GM19463 (cell line): ENCODE results near the gene SPDYE3.
"Not testable (repeated sequence)": the region's sequence is repeated elsewhere in the genome, so short reads cannot be mapped to it uniquely, and the experiment has no call there.

Source experiments
- ATAC-seq: cut with Tn5 transposase; IDR thresholded peaks from one replicate; pipeline ENCODE4 v1.9.1; 2021; ENCODE audit warnings: mild to moderate bottlenecking, moderate library complexity; ENCODE audit not compliant: unreplicated experiment

The SPDYE3 gene

DNA sequence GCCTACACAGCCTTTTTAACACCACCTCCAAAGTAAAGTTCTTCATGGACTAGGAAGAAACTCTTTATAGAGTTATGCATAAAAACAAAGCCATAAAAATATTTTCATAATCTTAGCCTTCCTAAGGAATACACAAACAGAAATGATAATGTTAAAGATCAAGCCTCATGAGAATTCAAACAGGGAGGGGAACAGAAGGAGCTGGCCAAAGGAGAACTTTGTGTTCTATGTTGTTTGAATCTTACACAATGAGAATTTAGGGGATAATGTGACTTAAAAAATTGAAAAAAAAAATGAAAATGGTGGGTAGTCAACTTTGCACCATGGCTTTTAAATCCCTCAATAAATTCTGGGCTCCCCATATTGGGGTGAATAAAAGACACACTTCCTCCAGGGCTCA, 41.3 kb downstream of the SPDYE3 start:
- ATAC-seq: no peak

DNA sequence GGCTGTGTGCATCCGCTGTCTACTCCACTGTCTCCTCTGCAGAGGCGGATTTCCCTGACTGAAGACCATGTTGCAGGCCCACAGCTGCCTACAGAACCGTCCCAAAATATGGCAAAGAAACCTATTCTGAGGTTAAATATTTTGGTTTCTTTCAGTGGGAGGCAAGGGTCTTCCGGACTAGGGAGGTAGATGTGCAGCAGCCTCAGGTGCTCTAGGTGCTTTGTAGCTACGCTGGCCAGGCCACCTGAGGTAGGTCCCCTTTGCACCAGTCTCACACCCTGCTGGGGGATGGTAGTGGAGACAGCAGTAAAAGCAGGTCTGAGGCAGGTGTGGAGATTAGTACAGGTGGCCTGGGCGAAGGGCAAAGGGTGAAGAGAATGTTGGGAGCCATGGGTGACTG, 42.3 kb downstream of the SPDYE3 start:
- no peak for ATAC-seq

DNA sequence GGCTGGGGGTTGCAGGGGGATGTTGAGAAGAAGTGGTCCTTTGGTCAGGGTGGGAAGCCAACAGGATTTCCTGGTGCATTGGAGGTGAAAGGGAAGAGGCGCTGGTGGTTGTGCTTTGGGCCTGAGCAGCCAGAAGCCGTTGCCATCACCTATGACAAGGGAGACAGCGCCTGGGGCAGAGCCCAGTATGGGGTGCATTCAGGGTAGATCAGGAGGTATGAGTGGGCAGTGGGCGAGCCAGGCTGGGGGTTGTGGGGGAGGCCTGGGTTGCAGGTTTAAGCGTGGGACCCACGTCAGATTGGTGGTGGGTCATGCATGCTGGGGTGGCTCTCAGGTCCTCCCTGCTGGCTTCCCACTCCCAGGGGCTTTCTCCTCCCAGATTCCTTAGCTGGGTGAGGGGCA, 44.2 kb downstream of the SPDYE3 start:
- ATAC-seq: no peak

DNA sequence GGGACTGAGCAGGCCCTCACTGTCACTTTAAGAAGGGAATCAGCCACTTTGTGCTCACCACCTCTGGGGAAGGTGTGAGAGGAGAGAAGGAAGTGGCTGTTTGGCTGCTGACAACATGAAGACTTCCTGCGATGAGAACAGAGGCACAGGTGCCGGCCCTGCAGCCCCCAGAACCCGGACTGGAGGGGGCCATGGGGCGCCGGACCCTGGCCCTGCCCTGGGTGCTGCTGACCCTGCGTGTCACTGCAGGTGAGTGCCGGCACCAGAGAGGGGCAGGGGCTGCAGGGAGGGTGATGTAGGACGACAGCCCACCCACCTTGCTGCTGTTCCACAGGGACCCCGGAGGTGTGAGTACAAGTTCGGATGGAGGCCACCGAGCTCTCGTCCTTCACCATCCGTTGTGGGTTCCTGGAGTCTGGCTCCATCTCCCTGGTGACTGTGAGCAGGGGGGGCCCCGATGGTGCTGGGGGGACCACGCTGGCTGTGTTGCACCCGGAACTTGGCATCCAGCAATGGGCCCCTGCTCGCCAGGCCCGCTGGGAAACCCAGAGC, 44.8 kb downstream of the SPDYE3 start:
- ATAC-seq: not testable (repeated sequence)

DNA sequence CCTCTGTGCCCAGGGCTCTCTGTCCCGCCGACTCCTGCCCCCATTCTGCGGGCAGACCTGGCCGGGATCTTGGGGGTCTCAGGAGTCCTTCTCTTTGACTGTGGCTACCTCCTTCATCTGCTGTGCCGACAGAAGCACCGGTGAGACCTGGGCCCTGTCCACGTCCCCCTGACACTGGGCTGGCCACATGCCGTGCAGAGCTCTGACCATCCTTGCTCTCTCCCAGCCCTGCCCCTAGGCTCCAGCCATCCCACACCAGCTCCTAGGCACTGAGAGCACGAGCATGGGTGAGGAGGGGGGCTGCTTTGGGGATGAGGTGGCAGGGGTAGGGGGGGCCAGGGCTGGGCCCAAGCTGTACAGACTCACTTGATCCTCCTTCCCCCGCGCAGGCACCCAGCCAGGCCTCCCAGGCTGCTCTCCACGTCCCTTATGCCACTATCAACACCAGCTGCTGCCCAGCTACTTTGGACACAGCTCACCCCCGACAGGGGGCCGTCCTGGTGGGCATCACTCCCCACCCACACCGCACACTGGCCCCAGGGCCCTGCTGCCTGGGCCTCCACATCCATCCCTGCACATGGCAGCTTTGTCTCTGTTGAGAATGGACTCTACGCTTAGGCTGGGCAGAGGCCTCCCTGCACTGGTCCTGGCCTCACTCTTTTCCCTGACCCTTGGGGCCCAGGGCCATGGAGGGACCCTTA, 45.6 kb downstream of the SPDYE3 start:
- ATAC-seq: no peak

DNA sequence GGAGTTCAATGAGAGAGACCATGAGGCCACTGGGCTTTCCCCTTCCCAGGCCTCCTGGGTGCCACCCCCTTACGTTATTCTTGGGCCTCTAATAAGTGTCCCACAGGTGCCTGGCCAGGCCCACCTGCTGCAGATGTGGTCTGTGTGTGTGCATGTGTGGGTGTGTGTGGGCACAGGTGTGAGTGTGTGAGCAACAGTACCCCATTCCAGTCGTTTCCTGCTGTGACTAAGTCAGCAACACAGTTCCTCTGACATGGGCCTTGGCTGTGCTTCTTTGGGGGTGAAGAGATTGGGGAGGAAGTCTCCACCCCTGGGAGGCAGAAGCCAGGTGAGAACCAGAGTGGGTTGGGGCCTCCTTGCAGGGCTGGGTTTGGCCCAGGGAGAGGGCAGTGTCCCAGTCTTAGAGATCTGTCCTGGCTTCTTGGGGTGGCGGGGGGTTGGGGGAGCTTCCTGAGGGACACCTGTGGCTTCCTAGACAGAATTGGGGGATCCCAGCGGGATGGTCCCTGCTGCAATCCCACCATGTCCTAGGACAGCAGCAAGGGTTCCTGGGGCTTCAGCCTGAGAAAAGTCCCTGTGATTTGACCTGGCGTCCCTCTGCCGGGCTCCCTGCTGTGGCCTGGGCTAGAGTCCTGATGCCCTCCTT, 46.3 kb downstream of the SPDYE3 start:
- no peak for ATAC-seq

DNA sequence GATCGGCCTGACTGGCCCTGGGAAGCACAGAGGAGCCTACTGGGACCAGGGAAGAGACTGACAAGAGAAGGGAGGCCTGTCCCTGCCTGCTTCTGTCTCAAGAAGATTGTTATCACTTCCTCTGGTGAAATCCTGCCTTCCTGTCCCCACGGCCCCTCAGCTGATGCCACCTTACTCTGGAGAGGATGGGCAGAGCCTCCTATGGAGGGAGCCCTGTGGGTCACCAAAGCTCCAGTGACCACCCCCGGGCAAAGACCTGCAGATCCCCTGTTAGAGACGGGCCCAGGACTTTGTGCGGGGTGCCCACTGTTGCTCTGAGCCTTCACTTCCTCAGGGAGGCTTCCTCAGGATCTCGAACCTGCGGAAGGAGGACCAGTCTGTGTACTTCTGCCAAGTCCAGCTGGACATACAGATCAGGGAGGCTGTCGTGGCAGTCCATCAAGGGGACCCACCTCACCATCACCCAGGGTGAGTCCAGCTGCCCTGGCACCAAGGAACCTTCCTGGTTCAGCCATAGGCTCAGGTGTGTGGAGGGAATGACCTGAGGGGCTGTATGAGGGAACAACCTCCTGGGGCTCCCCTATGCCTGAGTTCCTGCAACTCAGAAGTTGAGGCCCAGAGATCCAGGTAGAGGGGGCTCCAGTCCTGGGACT, 49.0 kb downstream of the SPDYE3 start:
- no peak for ATAC-seq

DNA sequence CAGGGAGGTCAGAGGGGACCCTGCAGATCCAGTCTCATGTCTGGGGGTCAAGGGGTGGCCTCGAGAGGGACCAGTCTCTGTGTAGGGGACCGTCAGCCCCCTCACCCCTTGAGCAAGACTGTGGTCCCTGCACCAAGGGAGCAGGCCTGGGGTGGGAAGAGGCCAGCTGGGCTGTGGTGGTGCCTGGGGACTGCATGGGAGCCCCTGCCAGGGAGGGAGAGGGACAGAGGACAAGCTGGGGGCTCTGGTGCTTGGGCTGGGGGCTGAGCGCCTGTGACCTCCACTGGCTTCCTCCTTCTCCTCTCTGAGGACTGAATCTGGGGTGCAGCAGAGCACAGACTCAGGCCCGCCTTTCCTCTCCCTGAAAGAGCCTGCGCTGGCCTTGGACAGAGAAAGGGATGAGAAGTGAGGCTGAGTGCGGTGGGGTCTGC, 49.6 kb downstream of the SPDYE3 start:
- no peak for ATAC-seq

DNA sequence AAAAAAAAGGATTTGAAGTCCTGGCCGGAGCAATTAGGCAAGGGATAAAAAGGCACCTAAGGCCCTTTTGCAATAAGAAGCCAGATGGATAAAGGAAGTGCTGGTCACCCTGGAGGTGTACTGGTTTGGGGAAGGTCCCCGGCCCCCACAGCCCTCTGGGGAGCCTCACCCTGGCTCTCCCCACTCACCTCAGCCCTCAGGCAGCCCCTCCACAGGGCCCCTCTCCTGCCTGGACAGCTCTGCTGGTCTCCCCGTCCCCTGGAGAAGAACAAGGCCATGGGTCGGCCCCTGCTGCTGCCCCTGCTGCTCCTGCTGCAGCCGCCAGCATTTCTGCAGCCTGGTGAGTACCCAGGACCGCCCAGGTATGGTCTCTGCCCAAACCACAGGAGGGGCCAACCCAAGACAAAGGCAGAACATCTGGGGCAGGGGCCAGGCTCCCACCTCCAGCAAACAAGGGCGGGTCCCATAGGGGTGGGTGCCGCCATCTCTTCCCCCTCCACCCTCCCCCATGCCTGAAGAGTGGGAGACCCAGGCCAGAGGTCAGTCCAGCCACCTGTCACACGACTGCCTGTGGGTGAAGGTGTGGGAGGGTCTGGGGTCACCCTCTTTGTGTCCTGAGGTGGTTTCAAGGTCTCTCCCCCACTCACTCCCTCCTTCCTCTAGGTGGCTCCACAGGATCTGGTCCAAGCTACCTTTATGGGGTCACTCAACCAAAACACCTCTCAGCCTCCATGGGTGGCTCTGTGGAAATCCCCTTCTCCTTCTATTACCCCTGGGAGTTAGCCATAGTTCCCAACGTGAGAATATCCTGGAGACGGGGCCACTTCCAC, 50.7 kb downstream of the SPDYE3 start, which contains the start of gene PILRB:
Gene PILRB, plus strand, starts transcription at position 91 of the 830 bp plus-strand sequence. Its CDS starts 186 bp downstream, at position 277.
- no peak for ATAC-seq

DNA sequence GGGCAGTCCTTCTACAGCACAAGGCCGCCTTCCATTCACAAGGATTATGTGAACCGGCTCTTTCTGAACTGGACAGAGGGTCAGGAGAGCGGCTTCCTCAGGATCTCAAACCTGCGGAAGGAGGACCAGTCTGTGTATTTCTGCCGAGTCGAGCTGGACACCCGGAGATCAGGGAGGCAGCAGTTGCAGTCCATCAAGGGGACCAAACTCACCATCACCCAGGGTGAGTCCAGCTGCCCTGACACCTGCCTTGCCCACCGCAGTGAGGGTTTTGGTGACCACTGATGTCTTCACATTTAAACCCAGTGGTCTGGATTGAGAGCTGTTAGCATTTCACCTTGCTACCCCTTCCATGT, 51.3 kb downstream of the SPDYE3 start:
- no peak for ATAC-seq

DNA sequence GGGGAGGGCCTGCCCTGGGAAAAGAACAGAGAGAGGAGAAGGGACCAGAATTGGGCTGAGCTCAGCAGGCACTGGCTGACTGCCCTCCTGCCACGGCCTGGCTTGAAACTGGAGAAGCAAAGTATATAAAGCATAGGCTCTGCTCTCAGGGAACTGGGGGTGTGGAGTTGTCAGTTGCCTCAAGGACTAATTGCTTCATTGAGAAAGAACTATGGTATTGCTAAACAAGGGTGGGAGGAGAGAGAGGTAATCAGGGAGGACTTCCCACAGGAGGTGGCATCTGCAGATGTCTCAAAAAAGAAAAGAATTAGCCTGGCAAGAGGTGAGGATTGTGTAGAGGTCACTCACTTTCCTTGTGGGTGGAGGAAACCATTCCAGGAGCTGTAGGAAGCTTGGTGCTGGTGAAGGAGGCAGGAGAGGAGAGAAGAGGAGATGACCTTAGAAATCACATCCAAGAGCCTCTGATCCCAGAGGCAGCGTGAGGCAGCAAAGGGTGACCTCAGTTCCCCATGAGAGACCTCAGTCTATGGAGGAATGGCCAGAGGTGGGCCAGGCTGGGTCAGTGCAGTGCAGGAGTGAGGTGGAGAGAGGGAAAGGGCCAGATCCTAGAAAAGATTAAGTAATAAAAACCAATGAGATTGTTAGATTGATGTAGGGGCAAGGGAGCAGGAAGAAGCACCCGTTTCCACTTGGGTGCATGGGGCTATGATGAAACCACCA, 52.8 kb downstream of the SPDYE3 start:
- no peak for ATAC-seq

DNA sequence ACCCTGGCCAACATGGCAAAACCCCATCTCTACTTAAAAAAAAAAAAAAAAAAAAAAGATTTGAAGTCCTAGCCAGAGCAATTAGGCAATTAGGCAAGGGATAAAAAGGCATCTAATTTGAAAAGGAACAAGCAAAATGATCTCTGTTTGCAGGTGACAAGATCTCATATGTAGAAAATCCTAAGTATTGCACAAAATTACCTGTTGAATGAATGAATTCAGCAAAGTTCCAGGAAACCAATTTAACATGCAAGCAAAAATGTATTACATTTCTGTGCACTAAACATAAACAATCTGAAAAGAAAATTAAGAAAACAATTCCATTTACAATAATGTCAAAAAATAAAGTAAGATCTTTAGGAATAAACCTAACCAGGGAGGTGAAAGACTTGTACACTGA, 55.6 kb downstream of the SPDYE3 start:
- ATAC-seq: no peak

DNA sequence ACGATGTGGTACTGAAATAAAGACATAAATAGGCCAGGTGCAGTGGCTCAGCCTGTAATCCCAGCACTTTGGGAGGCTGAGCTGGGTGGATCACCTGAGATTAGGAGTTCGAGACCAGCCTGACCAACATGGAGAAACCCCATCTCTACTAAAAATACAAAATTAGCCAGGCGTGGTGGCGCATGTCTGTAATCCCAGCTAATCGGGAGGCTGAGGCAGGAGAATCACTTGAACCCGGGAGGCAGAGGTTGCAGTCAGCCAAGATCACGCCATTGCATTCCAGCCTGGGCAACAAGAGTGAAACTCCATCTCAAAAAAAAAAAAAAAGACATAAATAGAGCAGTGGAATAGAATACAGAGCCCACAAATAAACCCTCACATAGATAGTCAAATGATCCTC, 56.3 kb downstream of the SPDYE3 start:
- not testable (repeated sequence) for ATAC-seq

DNA sequence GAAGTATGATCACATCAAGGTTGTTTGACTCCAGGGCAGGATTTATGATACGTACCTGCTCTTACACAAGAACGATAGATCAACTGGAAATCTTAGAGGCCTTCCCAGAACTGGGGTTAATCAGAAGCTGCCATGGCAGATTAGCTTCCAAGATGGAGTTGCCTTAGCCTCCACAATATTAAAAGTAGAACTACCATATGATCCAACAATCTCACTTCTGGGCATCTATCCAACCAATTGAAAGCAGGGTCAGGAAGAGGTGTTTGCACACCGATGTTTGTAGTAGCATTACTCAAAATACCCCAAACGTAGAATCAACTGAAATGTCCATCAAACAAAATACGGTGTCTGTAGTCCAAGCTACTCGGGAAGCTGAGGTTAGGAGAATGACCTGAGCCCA, 57.0 kb downstream of the SPDYE3 start:
- no peak for ATAC-seq

DNA sequence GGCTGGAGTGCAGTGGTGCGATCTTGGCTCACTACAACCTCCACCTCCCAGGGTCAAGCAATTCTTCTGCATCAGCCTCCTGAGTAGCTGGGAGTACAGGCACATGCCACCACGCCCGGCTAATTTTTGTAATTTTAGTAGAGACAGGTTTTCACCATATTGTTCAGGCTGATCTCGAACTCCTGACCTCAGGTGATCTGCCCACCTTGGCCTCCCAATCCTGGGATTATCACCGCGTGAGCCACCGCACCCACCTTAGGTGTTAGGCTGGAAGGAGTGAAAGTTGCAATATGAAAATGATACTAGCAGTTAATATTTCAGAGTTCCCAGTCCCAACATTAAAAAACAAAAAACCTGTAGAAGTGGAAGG, 58.5 kb downstream of the SPDYE3 start:
- not testable (repeated sequence) for ATAC-seq

DNA sequence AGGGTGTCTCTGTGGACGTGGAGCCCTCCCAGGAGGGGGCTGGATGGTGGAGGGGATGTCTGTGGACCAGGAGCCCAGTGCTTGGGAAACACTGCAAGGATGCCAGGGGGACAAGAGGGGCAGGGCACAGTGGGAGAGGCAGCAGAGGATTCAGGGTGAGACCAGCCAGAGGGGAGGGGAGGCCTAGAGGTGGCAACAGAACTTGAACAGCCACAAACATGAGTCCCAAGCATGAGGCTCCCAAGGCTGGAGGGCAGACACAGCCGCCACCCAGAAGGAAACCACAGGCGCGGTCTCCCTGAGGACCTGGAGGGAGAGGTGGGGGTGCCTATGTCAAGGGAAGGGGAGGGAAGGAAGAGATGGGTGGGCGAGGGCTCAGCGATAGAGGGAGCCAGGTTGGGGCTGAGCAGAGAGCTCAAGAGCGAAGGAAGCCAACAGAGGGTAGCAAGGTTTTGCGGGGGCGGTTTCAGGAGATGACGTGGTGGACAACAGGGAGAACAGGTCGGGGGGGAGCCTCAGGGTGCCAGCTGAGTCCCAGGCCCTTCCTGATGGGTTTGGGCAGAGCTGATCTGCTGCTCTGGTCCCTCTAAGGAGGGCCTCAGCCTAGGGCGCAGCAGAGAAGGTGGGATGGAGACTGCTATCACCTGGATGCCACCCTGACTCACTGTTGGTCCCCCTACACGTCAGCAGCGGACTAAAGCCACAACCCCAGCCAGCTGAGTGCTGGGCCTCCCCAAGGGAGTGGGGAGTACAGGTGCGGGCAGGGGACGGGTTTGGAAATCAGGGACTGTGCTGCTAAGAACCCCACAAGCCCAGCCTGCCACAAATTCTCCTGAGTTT, 59.1 kb downstream of the SPDYE3 start:
- ATAC-seq: no peak

DNA sequence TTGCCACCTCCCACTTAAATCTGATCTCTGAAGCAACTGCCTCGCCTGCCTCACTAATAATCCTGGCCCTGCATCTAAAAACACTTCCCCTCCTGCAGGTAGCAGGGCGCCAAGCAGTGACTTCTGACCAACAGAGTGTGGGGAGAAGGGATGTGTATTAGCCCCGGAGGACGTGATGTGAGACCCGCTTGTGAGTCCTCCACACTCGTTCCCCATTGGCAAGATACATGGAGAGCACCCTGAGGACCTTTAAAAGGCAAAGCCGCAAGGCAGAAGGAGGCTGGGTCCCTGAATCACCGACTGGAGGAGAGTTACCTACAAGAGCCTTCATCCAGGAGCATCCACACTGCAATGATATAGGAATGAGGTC, 59.7 kb downstream of the SPDYE3 start:
- no peak for ATAC-seq

DNA sequence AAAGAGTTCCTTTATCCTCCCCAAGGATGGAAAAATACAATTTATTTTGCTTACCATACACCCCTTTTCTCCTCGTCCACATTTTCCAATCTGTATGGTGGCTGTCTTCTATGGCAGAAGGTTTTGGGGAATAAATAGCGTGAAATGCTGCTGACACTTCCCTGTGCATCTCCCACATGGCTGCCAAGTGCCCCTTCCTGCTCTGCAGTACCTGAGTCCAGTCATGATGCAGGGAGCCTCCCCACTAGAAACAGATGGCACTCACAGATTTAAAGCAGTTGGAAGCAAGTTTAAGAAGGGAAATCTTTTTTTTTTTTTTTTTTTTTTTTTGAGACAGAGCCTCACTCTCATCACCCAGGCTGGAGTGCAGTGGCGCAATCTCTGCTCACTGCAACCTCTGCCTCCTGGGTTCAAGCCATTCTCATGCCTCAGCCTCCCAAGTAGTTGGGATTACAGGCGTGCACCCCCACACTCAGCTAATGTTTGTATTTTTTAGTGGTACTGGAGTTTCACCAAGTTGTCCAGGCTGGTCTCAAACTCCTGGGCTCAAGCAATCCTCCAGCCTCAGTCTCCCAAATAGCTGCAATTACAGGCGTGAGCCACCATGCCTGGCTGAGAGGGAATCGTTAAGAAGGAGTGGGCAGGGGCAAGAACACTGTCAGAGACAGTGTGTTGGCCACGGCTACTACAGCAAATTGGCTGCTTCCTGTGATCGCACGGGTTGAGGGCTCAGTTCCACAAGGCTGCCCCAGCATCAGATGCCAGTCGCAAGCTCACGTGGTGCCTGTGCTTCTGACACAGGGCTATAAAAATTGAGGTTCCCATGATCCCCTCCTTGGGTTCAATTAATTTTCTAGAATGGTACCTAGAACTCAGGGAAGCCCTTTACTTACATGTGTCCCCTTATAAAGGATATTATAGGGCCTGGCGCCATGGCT, 60.4 kb downstream of the SPDYE3 start:
- no peak for ATAC-seq
